ENCODE results near the gene SSC5D.

SSC5D gene

GRCh38 chr19:55520691-55521292 lies 32.6 kb downstream of the SSC5D start:
- DNase-seq (ENCODE audit: low spot score), result no peak
- Histone ChIP-seq H3K4me3 (no peak overlapping the region), H3K27ac (no peak overlapping the region)
- TF ChIP-seq CTCF (IDR thresholded peaks at IDR 0.05), result no peak

- no peak for TF ChIP-seq CTCF (IDR thresholded peaks at IDR 0.05)
- DNase-seq (ENCODE audit: low spot score), result no peak
- no peak overlapping the region for H3K27ac ChIP-seq
- no peak overlapping the region for H3K4me3 ChIP-seq
Measured at GRCh38 chr19:55525289-55526101, 37.3 kb downstream of the SSC5D start.

- TF ChIP-seq CTCF (IDR thresholded peaks at IDR 0.05), result no peak
- DNase-seq (ENCODE audit: low spot score), result no peak
- Histone ChIP-seq H3K27ac (no peak overlapping the region), H3K4me3 (no peak overlapping the region)
Measured at GRCh38 chr19:55526216-55527196, 38.3 kb downstream of the SSC5D start.

- H3K4me3 ChIP-seq, result no peak overlapping the region
- no peak for DNase-seq (ENCODE audit: low spot score)
- H3K27ac ChIP-seq, result no peak overlapping the region
- no peak for TF ChIP-seq CTCF (IDR thresholded peaks at IDR 0.05)
Measured at GRCh38 chr19:55527197-55528029, 39.2 kb downstream of the SSC5D start.

GRCh38 chr19:55528030-55528803 lies 40.0 kb downstream of the SSC5D start:
- no peak for DNase-seq (ENCODE audit: low spot score)

More at GRCh38 chr19:55528030-55528803, 40.0 kb downstream of the SSC5D start:
- TF ChIP-seq CTCF (IDR thresholded peaks at IDR 0.05), result no peak
- H3K4me3 ChIP-seq, result no peak overlapping the region
- H3K27ac ChIP-seq, result no peak overlapping the region

All from coronary artery (tissue), 2 donors.